ENCODE results near the gene COL5A1. TPM values are rescaled to one million over a fixed set of nuclear protein-coding genes. Genes with fewer than 3 reads are reported as not detected.
A peak's percentile ranks its signal among the peaks of the same experiment; 100 is the strongest.

Gene COL5A1
- total and polyA plus RNA-seq, 11 donors: 7.6 to 91.3 (median 13.4) TPM

DNA sequence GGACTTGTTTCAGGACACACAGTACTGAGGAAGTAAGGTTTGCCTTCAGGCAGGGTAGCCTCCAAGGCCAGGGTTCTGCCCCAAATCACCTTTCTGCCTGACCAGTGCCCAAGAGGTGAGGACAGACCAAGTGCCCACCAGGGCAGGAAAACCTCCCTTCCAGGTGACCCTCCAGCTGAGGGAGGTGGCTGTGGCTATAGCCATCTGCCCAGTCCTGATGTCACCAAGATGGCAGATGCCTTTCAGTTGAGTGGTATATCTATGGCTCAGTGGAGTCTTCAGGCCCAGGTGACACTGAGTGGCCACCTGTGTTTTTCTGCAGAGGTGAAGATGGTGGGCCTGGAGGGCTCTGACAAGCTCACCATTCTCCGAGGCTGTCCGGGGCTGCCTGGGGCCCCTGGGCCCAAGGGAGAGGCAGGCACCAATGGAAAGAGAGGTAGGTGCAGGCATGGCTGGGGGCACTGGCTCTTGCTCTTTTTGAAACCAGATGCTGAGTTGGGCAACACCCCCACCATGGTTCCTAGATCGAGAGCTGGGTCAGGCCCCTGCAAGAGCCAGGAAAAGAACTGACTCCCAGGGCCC is 240.7 kb downstream of the COL5A1 start:
- Histone ChIP-seq H3K27ac (no peak overlapping the region), H3K36me3 (no peaks in the 10 kb centered on the region), H3K9me3 (no peaks in the 10 kb centered on the region), H3K4me3 (no peak overlapping the region), H3K4me1 (peaks cover 0 to 2% (median 0%) of the 10 kb centered on the region in 12 donors), H3K27me3 (no peaks in the 10 kb centered on the region)
- DNase-seq (no peak), ATAC-seq (no peak)
- TF ChIP-seq POLR2A (IDR thresholded peaks at IDR 0.05): no peak
- TF ChIP-seq, protein P1, sequence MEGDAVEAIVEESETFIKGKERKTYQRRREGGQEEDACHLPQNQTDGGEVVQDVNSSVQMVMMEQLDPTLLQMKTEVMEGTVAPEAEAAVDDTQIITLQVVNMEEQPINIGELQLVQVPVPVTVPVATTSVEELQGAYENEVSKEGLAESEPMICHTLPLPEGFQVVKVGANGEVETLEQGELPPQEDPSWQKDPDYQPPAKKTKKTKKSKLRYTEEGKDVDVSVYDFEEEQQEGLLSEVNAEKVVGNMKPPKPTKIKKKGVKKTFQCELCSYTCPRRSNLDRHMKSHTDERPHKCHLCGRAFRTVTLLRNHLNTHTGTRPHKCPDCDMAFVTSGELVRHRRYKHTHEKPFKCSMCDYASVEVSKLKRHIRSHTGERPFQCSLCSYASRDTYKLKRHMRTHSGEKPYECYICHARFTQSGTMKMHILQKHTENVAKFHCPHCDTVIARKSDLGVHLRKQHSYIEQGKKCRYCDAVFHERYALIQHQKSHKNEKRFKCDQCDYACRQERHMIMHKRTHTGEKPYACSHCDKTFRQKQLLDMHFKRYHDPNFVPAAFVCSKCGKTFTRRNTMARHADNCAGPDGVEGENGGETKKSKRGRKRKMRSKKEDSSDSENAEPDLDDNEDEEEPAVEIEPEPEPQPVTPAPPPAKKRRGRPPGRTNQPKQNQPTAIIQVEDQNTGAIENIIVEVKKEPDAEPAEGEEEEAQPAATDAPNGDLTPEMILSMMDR (IDR thresholded peaks at IDR 0.05): no peak
- 85 to 96% (median 90%) methylated on average over 1 to 3 of the region's 3 CpGs for WGBS, 4 donors
- intact Hi-C loops (cut with DNase I): no loop called here

DNA sequence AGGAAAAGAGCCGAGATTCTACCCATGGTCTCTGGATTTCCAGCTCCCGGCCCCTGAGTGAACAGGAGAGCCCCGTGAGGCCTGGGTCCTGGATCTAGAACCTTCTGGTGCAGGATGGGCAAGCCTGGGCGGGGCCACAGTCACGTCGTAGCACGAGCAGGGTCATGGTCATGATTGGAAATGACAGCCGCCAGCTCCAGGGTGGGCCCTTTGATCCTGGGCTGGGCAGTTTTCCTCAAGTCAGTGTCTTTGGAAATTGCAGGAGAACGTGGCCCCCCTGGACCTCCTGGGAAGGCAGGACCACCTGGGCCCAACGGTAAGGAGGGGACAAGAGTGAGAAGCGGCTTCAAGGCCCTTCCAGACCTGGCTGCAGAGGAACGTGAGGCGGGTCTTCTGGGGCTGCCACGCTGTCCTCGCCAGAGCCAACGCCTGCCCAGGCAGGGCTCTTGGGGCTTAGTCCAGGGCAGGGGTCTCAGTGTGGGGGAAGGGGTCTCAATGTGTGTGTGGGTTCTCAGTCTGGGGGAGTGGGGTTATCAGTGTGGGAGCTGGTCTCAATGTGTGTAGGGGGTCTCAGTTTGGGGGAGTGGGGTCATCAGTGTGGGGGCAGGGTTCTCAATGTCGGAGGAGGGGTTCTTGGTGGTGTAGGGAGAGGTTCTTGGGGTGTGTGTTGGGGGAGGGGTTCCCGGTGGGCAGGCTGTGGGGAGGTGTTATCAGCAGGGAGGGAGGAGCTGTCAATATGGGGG is 241.6 kb downstream of the COL5A1 start:
- no peak for ATAC-seq
- peak in 1 of 5 donors; percentile 21 for DNase-seq
- Histone ChIP-seq H3K9me3 (no peaks in the 10 kb centered on the region), H3K27ac (no peak overlapping the region), H3K27me3 (peaks cover 0 to 6% (median 0%) of the 10 kb centered on the region in 9 donors), H3K4me3 (no peak overlapping the region), H3K36me3 (no peaks in the 10 kb centered on the region), H3K4me1 (peaks cover 0 to 9% (median 0%) of the 10 kb centered on the region in 12 donors)
- TF ChIP-seq, protein P1 (IDR thresholded peaks at IDR 0.05): no peak
- intact Hi-C loops (cut with DNase I): no loop called here
- WGBS, 4 donors: 90 to 94% (median 93%) methylated on average over 17 to 18 of the region's 18 CpGs

DNA sequence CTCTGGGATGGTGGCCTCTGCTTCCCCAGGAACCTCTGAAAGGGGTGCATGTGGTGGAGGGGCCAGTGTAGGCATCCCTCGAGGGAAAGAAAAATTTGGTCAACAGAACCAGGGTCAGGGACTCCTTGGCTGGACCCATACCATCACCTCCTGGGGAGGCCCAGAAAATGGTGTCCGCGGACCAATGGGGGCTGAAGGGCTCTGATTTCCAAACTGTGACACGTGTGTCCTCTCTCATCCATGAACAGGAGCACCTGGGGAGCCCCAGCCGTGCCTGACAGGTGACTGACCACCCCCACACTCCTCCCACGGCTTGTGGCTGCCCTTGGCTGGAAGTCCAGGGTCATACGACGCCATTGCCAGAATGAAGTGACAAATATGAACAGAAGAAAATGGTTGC is 242.9 kb downstream of the COL5A1 start:
- DNase-seq (peak in 1 of 5 donors; percentile 18), ATAC-seq (no peak)
- Histone ChIP-seq H3K36me3 (no peaks in the 10 kb centered on the region), H3K27ac (no peak overlapping the region), H3K4me3 (no peak overlapping the region), H3K9me3 (no peaks in the 10 kb centered on the region), H3K4me1 (peaks cover 0 to 11% (median 0%) of the 10 kb centered on the region in 12 donors), H3K27me3 (peaks cover 0 to 7% (median 0%) of the 10 kb centered on the region in 9 donors)
- intact Hi-C loops (cut with DNase I): no loop called here
- WGBS, 4 donors: 92 to 98% (median 95%) methylated on average over 6 to 8 of the region's 8 CpGs
- no peak for TF ChIP-seq POLR2A (IDR thresholded peaks at IDR 0.05)
- TF ChIP-seq, protein P1 (IDR thresholded peaks at IDR 0.05): no peak

DNA sequence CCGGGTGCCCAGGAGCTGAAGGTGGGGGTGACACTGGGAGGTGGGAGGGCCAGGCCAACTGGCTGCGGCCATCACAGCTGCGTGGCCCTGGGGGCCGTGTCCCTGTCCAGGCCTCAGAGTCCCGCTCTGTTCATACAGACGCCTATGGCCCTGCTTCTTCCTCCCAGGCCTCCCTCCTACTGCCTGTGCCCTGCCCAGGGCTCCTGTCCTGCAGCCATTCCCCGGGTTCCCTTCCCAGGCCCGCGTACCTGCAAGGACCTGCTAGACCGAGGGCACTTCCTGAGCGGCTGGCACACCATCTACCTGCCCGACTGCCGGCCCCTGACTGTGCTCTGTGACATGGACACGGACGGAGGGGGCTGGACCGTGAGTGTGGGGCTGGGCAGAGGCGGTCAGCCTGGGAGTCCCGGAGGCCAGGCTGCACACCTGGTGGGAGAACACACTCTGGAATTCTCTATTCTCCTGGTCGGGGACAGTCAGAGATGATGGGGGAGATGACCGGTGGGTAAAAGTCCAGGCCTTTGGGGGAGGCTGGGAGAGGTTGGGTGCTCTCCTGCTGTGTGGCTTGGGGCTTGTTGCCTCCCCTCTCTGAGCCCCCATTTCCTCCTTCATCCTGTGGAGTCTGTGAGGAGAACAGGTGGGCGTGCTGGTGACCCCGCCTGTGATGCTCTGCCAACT is 243.5 kb downstream of the COL5A1 start:
- H3K4me3 ChIP-seq: no peak overlapping the region
- DNase-seq (no peak), ATAC-seq (no peak)
- intact Hi-C loops (cut with DNase I): no loop called here
- peaks cover 0 to 7% (median 0%) of the 10 kb centered on the region in 9 donors for H3K27me3 ChIP-seq
- WGBS, 4 donors: 89 to 94% (median 93%) methylated on average over 16 to 22 of the region's 22 CpGs
- no peaks in the 10 kb centered on the region for H3K36me3 ChIP-seq
- no peak overlapping the region for H3K27ac ChIP-seq
- no peaks in the 10 kb centered on the region for H3K9me3 ChIP-seq
- H3K4me1 ChIP-seq: peaks cover 0 to 11% (median 0%) of the 10 kb centered on the region in 12 donors
- TF ChIP-seq, protein P1 (IDR thresholded peaks at IDR 0.05): no peak
- TF ChIP-seq POLR2A (IDR thresholded peaks at IDR 0.05): no peak

Measured in heart left ventricle (tissue), 16 donors.